NCI-H69 (cell line): ENCODE data around the gene TMF1.

Experiments used
- DNase-seq: peaks from one replicate; lab custom pipeline; 2025; lab: John Stamatoyannopoulos, UW

Gene TMF1

GRCh38 chr3:69051756-69052471 is at the start of gene TMF1:
Gene TMF1 (minus strand): TSS chr3:69052333. CDS start chr3:69052086, 247 bp downstream.
- DNase-seq: no peak

GRCh38 chr3:69099576-69099975 is 47.4 kb upstream of the TMF1 start:
- no peak for DNase-seq

GRCh38 chr3:69097407-69098086 is 45.4 kb upstream of the TMF1 start:
- DNase-seq: no peak

- no peak for DNase-seq
Observed at GRCh38 chr3:69096299-69096698, 44.2 kb upstream of the TMF1 start.

GRCh38 chr3:69095636-69096035 is 43.5 kb upstream of the TMF1 start:
- DNase-seq: no peak

- no peak for DNase-seq
Observed at GRCh38 chr3:69094467-69095205, 42.5 kb upstream of the TMF1 start.

- DNase-seq: peak; percentile 7
Observed at GRCh38 chr3:69092030-69092516, 39.9 kb upstream of the TMF1 start.

GRCh38 chr3:69091389-69092029 is 39.4 kb upstream of the TMF1 start:
- no peak for DNase-seq

- no peak for DNase-seq
Observed at GRCh38 chr3:69090021-69090420, 37.9 kb upstream of the TMF1 start.

GRCh38 chr3:69088063-69088462 is 35.9 kb upstream of the TMF1 start:
- DNase-seq: no peak

GRCh38 chr3:69087030-69087791 is 35.1 kb upstream of the TMF1 start:
- DNase-seq: no peak

- DNase-seq: peak; percentile 86
Observed at GRCh38 chr3:69085833-69086722, 33.9 kb upstream of the TMF1 start.

GRCh38 chr3:69085168-69085832 is 33.2 kb upstream of the TMF1 start:
- peak; percentile 37 for DNase-seq

GRCh38 chr3:69084326-69085167 is 32.4 kb upstream of the TMF1 start, which contains the start of gene ARL6IP5:
Gene ARL6IP5 (plus strand): TSS chr3:69084937. CDS start chr3:69085048, 111 bp downstream.
- DNase-seq: peak; percentile 89

- DNase-seq: peak; percentile 35
Observed at GRCh38 chr3:69082805-69083204, 30.7 kb upstream of the TMF1 start.

GRCh38 chr3:69082361-69082760 is 30.2 kb upstream of the TMF1 start:
- no peak for DNase-seq

- no peak for DNase-seq
Observed at GRCh38 chr3:69081583-69082262, 29.6 kb upstream of the TMF1 start.

GRCh38 chr3:69080233-69080920 is 28.2 kb upstream of the TMF1 start, which contains the start of gene UBA3:
Gene UBA3 (minus strand): TSS chr3:69080365. CDS start chr3:69080353, 12 bp downstream.
- DNase-seq: peak; percentile 91
